ENCODE measurements around the gene C11orf54.

- TF ChIP-seq CTCF (IDR thresholded peaks at IDR 0.05) (no peak), POLR2A (IDR thresholded peaks at IDR 0.05) (no peak)
These were observed 33.8 kb downstream of the C11orf54 start for GRCh38 chr11:93775289-93775688.

Data from esophagus squamous epithelium (tissue), 4 donors.